Adipose tissue (tissue), 3 donors: ENCODE measurements around the gene DDX10. TPM values are rescaled to one million over a fixed set of nuclear protein-coding genes. Genes with fewer than 3 reads are reported as not detected.
"Not testable (repeated sequence)": the region's sequence is repeated elsewhere in the genome, so short reads cannot be mapped to it uniquely, and the experiment has no call there.

Experiments
- H3K27ac ChIP-seq: one replicate; pipeline ENCODE4 v1.5.1; 2013; ENCODE audit warnings: low read depth, low read length
- WGBS, 3 donors: extraction: QIAGEN DNeasy Blood & Tissue Kit; methylation state at CpG; one replicate each; pipeline ENCODE4 v1.1.7; 2013; 5-methylcytosine and 5-hydroxymethylcytosine counted together
- polyA plus RNA-seq, 3 donors: library from polyadenylated mRNA; stranded (reverse); fragments of 200-250 nt; gene quantifications; one replicate each; pipeline ENCODE4 v1.2.3, GENCODE V29; 2013
- donor health status: healthy with polysubstance abuse.
- donor health status: Bipolar disorder and iron deficiency.
- donor health status: healthy.

The DDX10 gene
- polyA plus RNA-seq, 3 donors, result 12.3 to 28.9 (median 13.0) TPM

GRCh38 chr11:108748968-108749367 is 84.1 kb downstream of the DDX10 start:
- 96 to 97% (median 97%) methylated on average over 6 of the region's 6 CpGs for WGBS, 3 donors
- no peak overlapping the region for H3K27ac ChIP-seq

GRCh38 chr11:108751444-108751843 is 86.6 kb downstream of the DDX10 start:
- WGBS, 3 donors, result 69 to 85% (median 75%) methylated on average over 4 of the region's 4 CpGs
- no peak overlapping the region for H3K27ac ChIP-seq

- H3K27ac ChIP-seq, result no peak overlapping the region
Observed at GRCh38 chr11:108752297-108752751, 87.5 kb downstream of the DDX10 start.

- H3K27ac ChIP-seq, result no peak overlapping the region
- 19 to 43% (median 30%) methylated on average over 2 of the region's 2 CpGs for WGBS, 3 donors
Observed at GRCh38 chr11:108754901-108755625, 90.2 kb downstream of the DDX10 start.

GRCh38 chr11:108757630-108758029 is 92.8 kb downstream of the DDX10 start:
- WGBS, 3 donors, result 46 to 79% (median 70%) methylated on average over 3 of the region's 3 CpGs
- no peak overlapping the region for H3K27ac ChIP-seq

GRCh38 chr11:108758458-108758857 is 93.6 kb downstream of the DDX10 start:
- H3K27ac ChIP-seq, result no peak overlapping the region
- 53 to 81% (median 63%) methylated on average over 2 of the region's 2 CpGs for WGBS, 3 donors

GRCh38 chr11:108766596-108767173 is 101.8 kb downstream of the DDX10 start:
- WGBS, 3 donors, result 90 to 92% (median 91%) methylated on average over 6 of the region's 6 CpGs
- H3K27ac ChIP-seq, result no peak overlapping the region

GRCh38 chr11:108768370-108768769 is 103.5 kb downstream of the DDX10 start:
- WGBS, 3 donors, result 80 to 98% (median 90%) methylated on average over 3 of the region's 3 CpGs

GRCh38 chr11:108768964-108769363 is 104.1 kb downstream of the DDX10 start:
- H3K27ac ChIP-seq, result no peak overlapping the region
- 57 to 82% (median 72%) methylated on average over 1 of the region's 1 CpG for WGBS, 3 donors

More at GRCh38 chr11:108768370-108768769, 103.5 kb downstream of the DDX10 start:
- no peak overlapping the region for H3K27ac ChIP-seq

GRCh38 chr11:108774037-108774730 is 109.3 kb downstream of the DDX10 start:
- whole genome bisulfite sequencing, 3 donors, result 71 to 85% (median 76%) methylated on average over 5 of the region's 5 CpGs
- no peak overlapping the region for H3K27ac ChIP-seq

- WGBS, 3 donors, result 82 to 98% (median 96%) methylated on average over 1 of the region's 1 CpG
Observed at GRCh38 chr11:108775324-108775723, 110.5 kb downstream of the DDX10 start.

GRCh38 chr11:108779147-108779546 is 114.3 kb downstream of the DDX10 start:
- 91 to 94% (median 93%) methylated on average over 4 of the region's 4 CpGs for WGBS, 3 donors
- H3K27ac ChIP-seq, result not testable (repeated sequence)

More at GRCh38 chr11:108775324-108775723, 110.5 kb downstream of the DDX10 start:
- no peak overlapping the region for H3K27ac ChIP-seq

GRCh38 chr11:108780119-108780518 is 115.2 kb downstream of the DDX10 start:
- WGBS, 3 donors, result 85 to 95% (median 89%) methylated on average over 1 of the region's 1 CpG

GRCh38 chr11:108781946-108782345 is 117.1 kb downstream of the DDX10 start:
- 72 to 87% (median 75%) methylated on average over 2 of the region's 2 CpGs for WGBS, 3 donors
- H3K27ac ChIP-seq, result no peak overlapping the region

More at GRCh38 chr11:108780119-108780518, 115.2 kb downstream of the DDX10 start:
- H3K27ac ChIP-seq, result no peak overlapping the region

GRCh38 chr11:108786281-108786990 is 121.6 kb downstream of the DDX10 start:
- WGBS, 3 donors, result 76 to 85% (median 80%) methylated on average over 5 of the region's 5 CpGs

GRCh38 chr11:108787105-108787504 is 122.2 kb downstream of the DDX10 start:
- WGBS, 3 donors, result 95% methylated on average over 6 of the region's 6 CpGs
- no peak overlapping the region for H3K27ac ChIP-seq

More at GRCh38 chr11:108786281-108786990, 121.6 kb downstream of the DDX10 start:
- no peak overlapping the region for H3K27ac ChIP-seq

GRCh38 chr11:108788565-108789199 is 123.8 kb downstream of the DDX10 start:
- no peak overlapping the region for H3K27ac ChIP-seq
- WGBS, 3 donors, result 88 to 89% (median 88%) methylated on average over 5 of the region's 5 CpGs
